HG03558 (cell line): ENCODE data around the gene ARVCF.

Experiments used
- ATAC-seq: cut with Tn5 transposase; IDR thresholded peaks from one replicate; pipeline ENCODE4 v1.9.1; 2021; ENCODE audit warnings: moderate number of reproducible peaks; ENCODE audit not compliant: unreplicated experiment; ENCODE audit errors: extremely low read depth

ARVCF gene

GRCh38 chr22:19921544-19922081, 95.0 kb downstream of the ARVCF start:
- ATAC-seq: no peak
